Renal pelvis (tissue), 4 donors: ENCODE measurements around the gene TBATA. TPM values are rescaled to one million over a fixed set of nuclear protein-coding genes. Genes with fewer than 3 reads are reported as not detected.
A peak's percentile ranks its signal among the peaks of the same experiment; 100 is the strongest.

Source experiments
- DNase-seq: peaks from one replicate; pipeline ENCODE4 v3.0.0-alpha.2; 2013
- polyA plus RNA-seq, 3 donors: library from polyadenylated mRNA; unstranded; fragments of 120-200 nt; gene quantifications; one replicate each; pipeline ENCODE4 v1.2.1, GENCODE V29; 2013; ENCODE audit not compliant: insufficient read length in 3 of 3

The TBATA gene
- polyA plus RNA-seq, 3 donors: 0.20 TPM; not detected in 2

GRCh38 chr10:70761727-70762350 is 23.3 kb downstream of the TBATA start:
- DNase-seq: no peak

GRCh38 chr10:70761031-70761601 is 24.1 kb downstream of the TBATA start:
- DNase-seq: peak; percentile 42

GRCh38 chr10:70760271-70760787 is 24.8 kb downstream of the TBATA start:
- DNase-seq: no peak

GRCh38 chr10:70759781-70760180 is 25.4 kb downstream of the TBATA start:
- DNase-seq: no peak

GRCh38 chr10:70758757-70759514 is 26.2 kb downstream of the TBATA start:
- DNase-seq: peak; percentile 69

GRCh38 chr10:70757856-70758255 is 27.3 kb downstream of the TBATA start:
- no peak for DNase-seq

- DNase-seq: no peak
Observed at GRCh38 chr10:70756700-70757360, 28.3 kb downstream of the TBATA start.

GRCh38 chr10:70753841-70754621 is 31.1 kb downstream of the TBATA start:
- no peak for DNase-seq

- no peak for DNase-seq
Observed at GRCh38 chr10:70753026-70753663, 32.0 kb downstream of the TBATA start.

GRCh38 chr10:70752571-70752970 is 32.6 kb downstream of the TBATA start:
- no peak for DNase-seq

GRCh38 chr10:70751991-70752390 is 33.2 kb downstream of the TBATA start:
- no peak for DNase-seq

GRCh38 chr10:70751356-70751755 is 33.8 kb downstream of the TBATA start:
- DNase-seq: no peak

GRCh38 chr10:70750156-70750703 is 34.9 kb downstream of the TBATA start:
- DNase-seq: no peak

GRCh38 chr10:70749756-70750155 is 35.4 kb downstream of the TBATA start:
- no peak for DNase-seq

- DNase-seq: no peak
Observed at GRCh38 chr10:70748801-70749573, 36.2 kb downstream of the TBATA start.

- no peak for DNase-seq
Observed at GRCh38 chr10:70748305-70748704, 36.9 kb downstream of the TBATA start.

GRCh38 chr10:70747192-70747965 is 37.8 kb downstream of the TBATA start:
- DNase-seq: no peak

GRCh38 chr10:70745555-70745954 is 39.6 kb downstream of the TBATA start:
- no peak for DNase-seq

GRCh38 chr10:70744617-70745143 is 40.5 kb downstream of the TBATA start:
- DNase-seq: no peak
